Measurements from ENCODE around the gene DPP6.

DPP6 gene

DNA sequence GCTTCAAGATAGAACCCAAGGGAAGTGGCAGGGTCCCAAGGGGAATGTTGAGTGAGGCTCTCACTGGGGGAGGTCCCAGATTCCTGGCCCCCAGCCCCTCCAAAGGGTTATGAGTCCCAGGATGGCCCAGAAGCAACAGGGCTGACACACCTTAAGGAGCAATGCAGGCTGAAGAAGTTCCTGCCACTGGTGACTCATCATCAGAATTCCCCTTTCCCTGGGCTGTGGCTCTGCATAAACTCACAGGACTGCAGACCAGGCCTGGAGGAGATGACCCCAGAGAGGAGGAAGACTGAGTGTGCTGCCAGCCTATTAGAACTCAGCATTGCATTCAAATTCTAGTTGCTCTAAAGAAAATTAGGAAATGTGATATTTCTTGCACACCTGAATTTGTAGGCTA, 126.7 kb downstream of the DPP6 start:
- no peak overlapping the region for H3K27ac ChIP-seq
- H3K36me3 ChIP-seq (ENCODE audit: insufficient read depth, low read length), result no peaks in the 10 kb centered on the region
- no peaks in the 10 kb centered on the region for H3K9me3 ChIP-seq (ENCODE audit: low read depth, low read length)
- DNase-seq (ENCODE audit: low read depth, low spot score), result no peak
- H3K9ac ChIP-seq (ENCODE audit: insufficient read length), result no peak overlapping the region
- TF ChIP-seq EZH2 (IDR thresholded peaks at IDR 0.05), result no peak
- no peak for TF ChIP-seq FOXP2 (optimal IDR thresholded peaks at IDR 0.05; ENCODE audit: control extremely low read depth, extremely low read length, insufficient read depth)
- no peak for TF ChIP-seq POLR2AphosphoS5 (IDR thresholded peaks at IDR 0.05; ENCODE audit: borderline replicate concordance, low read depth, low read length)
- no peak overlapping the region for H3K4me3 ChIP-seq

DNA sequence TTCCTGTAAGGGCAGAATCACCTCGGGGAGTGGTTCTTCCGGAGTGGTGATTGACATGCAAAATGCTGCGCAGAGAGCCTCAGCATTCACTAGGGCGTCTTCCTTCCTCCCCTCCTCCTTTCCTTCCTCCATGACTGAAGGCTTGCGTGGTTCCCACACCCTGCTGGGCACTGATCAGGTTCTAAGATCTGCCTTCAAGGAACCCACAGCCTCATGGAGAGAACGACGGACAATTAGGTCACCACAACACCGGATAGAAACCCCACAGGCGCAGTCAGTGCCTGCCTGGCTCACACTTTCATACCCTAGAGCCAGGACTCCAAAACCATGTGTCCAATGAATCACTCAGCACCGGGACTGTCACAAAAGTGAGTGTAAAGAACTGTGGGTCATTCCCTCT, 131.3 kb downstream of the DPP6 start:
- no peak for DNase-seq (ENCODE audit: low read depth, low spot score)
- no peaks in the 10 kb centered on the region for H3K36me3 ChIP-seq (ENCODE audit: insufficient read depth, low read length)
- no peak overlapping the region for H3K4me3 ChIP-seq

DNA sequence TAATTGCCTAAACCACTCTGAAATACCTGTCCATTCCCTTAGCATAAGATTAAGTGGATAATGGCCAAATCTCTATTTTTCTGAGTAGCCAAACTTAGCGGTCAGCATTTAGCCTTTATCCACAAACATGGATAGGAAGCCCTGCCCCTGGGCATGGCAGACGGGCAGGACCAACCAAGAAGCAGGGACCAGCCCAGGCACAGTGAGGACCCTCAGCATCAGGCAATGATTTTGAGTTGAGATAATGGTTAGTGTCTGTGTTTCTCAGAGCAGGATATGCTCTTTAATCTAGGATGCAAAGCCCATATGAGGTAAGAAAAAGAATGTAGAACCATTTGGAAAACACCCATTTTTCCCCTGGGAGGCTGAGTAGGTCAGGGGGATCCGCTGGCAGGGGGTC, 131.7 kb downstream of the DPP6 start:
- H3K9ac ChIP-seq (ENCODE audit: insufficient read length), result no peak overlapping the region
- H3K9me3 ChIP-seq (ENCODE audit: low read depth, low read length), result no peaks in the 10 kb centered on the region
- H3K36me3 ChIP-seq (ENCODE audit: insufficient read depth, low read length), result no peaks in the 10 kb centered on the region
- no peak for DNase-seq (ENCODE audit: low read depth, low spot score)
- no peak overlapping the region for H3K27ac ChIP-seq
- TF ChIP-seq FOXP2 (optimal IDR thresholded peaks at IDR 0.05; ENCODE audit: control extremely low read depth, extremely low read length, insufficient read depth), result no peak
- TF ChIP-seq POLR2AphosphoS5 (IDR thresholded peaks at IDR 0.05; ENCODE audit: borderline replicate concordance, low read depth, low read length), result no peak
- no peak for TF ChIP-seq EZH2 (IDR thresholded peaks at IDR 0.05)
- no peak overlapping the region for H3K4me3 ChIP-seq

More for the DNA sequence above, 131.3 kb downstream of the DPP6 start:
- Histone ChIP-seq H3K9me3 (ENCODE audit: low read depth, low read length) (no peaks in the 10 kb centered on the region), H3K9ac (ENCODE audit: insufficient read length) (no peak overlapping the region), H3K27ac (no peak overlapping the region)
- TF ChIP-seq EZH2 (IDR thresholded peaks at IDR 0.05), result no peak
- no peak for TF ChIP-seq POLR2AphosphoS5 (IDR thresholded peaks at IDR 0.05; ENCODE audit: borderline replicate concordance, low read depth, low read length)
- TF ChIP-seq FOXP2 (optimal IDR thresholded peaks at IDR 0.05; ENCODE audit: control extremely low read depth, extremely low read length, insufficient read depth), result no peak

- no peaks in the 10 kb centered on the region for H3K9me3 ChIP-seq (ENCODE audit: low read depth, low read length)
- no peak for DNase-seq (ENCODE audit: low read depth, low spot score)
Measured at GRCh38 chr7:154186811-154187210, 134.6 kb downstream of the DPP6 start.

GRCh38 chr7:154188330-154188729, 136.1 kb downstream of the DPP6 start:
- H3K27ac ChIP-seq, result no peak overlapping the region
- TF ChIP-seq POLR2AphosphoS5 (IDR thresholded peaks at IDR 0.05; ENCODE audit: borderline replicate concordance, low read depth, low read length), result no peak
- no peak for TF ChIP-seq EZH2 (IDR thresholded peaks at IDR 0.05)
- TF ChIP-seq FOXP2 (optimal IDR thresholded peaks at IDR 0.05; ENCODE audit: control extremely low read depth, extremely low read length, insufficient read depth), result no peak
- no peak overlapping the region for H3K9ac ChIP-seq (ENCODE audit: insufficient read length)
- no peak for DNase-seq (ENCODE audit: low read depth, low spot score)
- no peak overlapping the region for H3K4me3 ChIP-seq
- H3K36me3 ChIP-seq (ENCODE audit: insufficient read depth, low read length), result no peaks in the 10 kb centered on the region
- H3K9me3 ChIP-seq (ENCODE audit: low read depth, low read length), result no peaks in the 10 kb centered on the region

More at GRCh38 chr7:154186811-154187210, 134.6 kb downstream of the DPP6 start:
- TF ChIP-seq FOXP2 (optimal IDR thresholded peaks at IDR 0.05; ENCODE audit: control extremely low read depth, extremely low read length, insufficient read depth), result no peak
- TF ChIP-seq EZH2 (IDR thresholded peaks at IDR 0.05), result no peak
- no peak for TF ChIP-seq POLR2AphosphoS5 (IDR thresholded peaks at IDR 0.05; ENCODE audit: borderline replicate concordance, low read depth, low read length)
- Histone ChIP-seq H3K4me3 (no peak overlapping the region), H3K36me3 (ENCODE audit: insufficient read depth, low read length) (no peaks in the 10 kb centered on the region), H3K27ac (no peak overlapping the region), H3K9ac (ENCODE audit: insufficient read length) (no peak overlapping the region)

- TF ChIP-seq FOXP2 (optimal IDR thresholded peaks at IDR 0.05; ENCODE audit: control extremely low read depth, extremely low read length, insufficient read depth), result no peak
- TF ChIP-seq EZH2 (IDR thresholded peaks at IDR 0.05), result no peak
- no peak for TF ChIP-seq POLR2AphosphoS5 (IDR thresholded peaks at IDR 0.05; ENCODE audit: borderline replicate concordance, low read depth, low read length)
- no peak for DNase-seq (ENCODE audit: low read depth, low spot score)
- no peaks in the 10 kb centered on the region for H3K9me3 ChIP-seq (ENCODE audit: low read depth, low read length)
Measured at GRCh38 chr7:154195266-154195665, 143.1 kb downstream of the DPP6 start.

DNA sequence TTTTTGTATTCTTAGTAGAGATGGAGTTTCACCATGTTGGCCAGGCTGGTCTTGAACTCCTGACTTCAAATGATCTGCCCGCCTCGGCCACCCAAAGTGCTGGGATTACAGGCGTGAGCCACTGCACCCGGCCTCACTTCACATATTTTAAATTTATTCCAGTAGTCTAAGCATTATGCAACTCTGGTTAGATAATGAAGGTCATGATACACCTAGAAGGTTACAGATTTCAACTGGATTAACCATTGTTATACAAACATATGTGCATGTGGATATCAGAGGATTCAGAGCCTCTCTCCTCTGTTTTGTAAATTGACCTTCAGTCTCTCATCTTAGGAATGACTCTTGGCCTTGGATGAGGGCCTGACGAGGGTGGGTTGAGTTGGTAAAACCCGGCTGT, 146.3 kb downstream of the DPP6 start:
- Histone ChIP-seq H3K36me3 (ENCODE audit: insufficient read depth, low read length) (no peaks in the 10 kb centered on the region), H3K9me3 (ENCODE audit: low read depth, low read length) (no peaks in the 10 kb centered on the region), H3K27ac (no peak overlapping the region), H3K4me3 (no peak overlapping the region), H3K9ac (ENCODE audit: insufficient read length) (no peak overlapping the region)
- TF ChIP-seq EZH2 (IDR thresholded peaks at IDR 0.05), result no peak
- TF ChIP-seq POLR2AphosphoS5 (IDR thresholded peaks at IDR 0.05; ENCODE audit: borderline replicate concordance, low read depth, low read length), result no peak
- no peak for TF ChIP-seq FOXP2 (optimal IDR thresholded peaks at IDR 0.05; ENCODE audit: control extremely low read depth, extremely low read length, insufficient read depth)
- DNase-seq (ENCODE audit: low read depth, low spot score), result no peak

More at GRCh38 chr7:154195266-154195665, 143.1 kb downstream of the DPP6 start:
- H3K4me3 ChIP-seq, result no peak overlapping the region
- no peak overlapping the region for H3K27ac ChIP-seq
- H3K9ac ChIP-seq (ENCODE audit: insufficient read length), result no peak overlapping the region
- H3K36me3 ChIP-seq (ENCODE audit: insufficient read depth, low read length), result no peaks in the 10 kb centered on the region

GRCh38 chr7:154200241-154200640, 148.0 kb downstream of the DPP6 start:
- Histone ChIP-seq H3K27ac (no peak overlapping the region), H3K9ac (ENCODE audit: insufficient read length) (no peak overlapping the region)

DNA sequence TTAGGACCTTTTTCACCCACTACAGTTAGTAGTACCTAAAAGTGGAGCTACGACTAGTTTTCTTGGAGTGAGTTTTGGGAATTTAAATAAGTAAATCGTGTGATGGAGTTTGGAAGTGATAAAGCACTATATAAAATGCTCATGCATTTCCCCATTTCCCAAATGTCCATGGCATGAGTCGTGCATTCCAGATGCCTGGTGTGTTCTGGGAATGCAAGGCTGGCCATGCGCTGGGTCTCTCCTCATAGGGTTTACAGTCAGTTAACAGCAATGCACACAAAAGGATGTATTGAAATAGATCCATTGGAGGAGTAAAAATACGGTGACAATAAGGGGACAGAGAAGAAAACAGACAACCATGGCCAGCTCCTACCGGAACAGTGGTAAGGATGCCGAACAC, 149.8 kb downstream of the DPP6 start:
- H3K4me3 ChIP-seq, result no peak overlapping the region
- no peak for DNase-seq (ENCODE audit: low read depth, low spot score)
- no peak overlapping the region for H3K27ac ChIP-seq
- H3K36me3 ChIP-seq (ENCODE audit: insufficient read depth, low read length), result no peaks in the 10 kb centered on the region
- H3K9me3 ChIP-seq (ENCODE audit: low read depth, low read length), result no peaks in the 10 kb centered on the region
- H3K9ac ChIP-seq (ENCODE audit: insufficient read length), result no peak overlapping the region
- no peak for TF ChIP-seq FOXP2 (optimal IDR thresholded peaks at IDR 0.05; ENCODE audit: control extremely low read depth, extremely low read length, insufficient read depth)
- no peak for TF ChIP-seq EZH2 (IDR thresholded peaks at IDR 0.05)
- no peak for TF ChIP-seq POLR2AphosphoS5 (IDR thresholded peaks at IDR 0.05; ENCODE audit: borderline replicate concordance, low read depth, low read length)

More at GRCh38 chr7:154200241-154200640, 148.0 kb downstream of the DPP6 start:
- no peak for TF ChIP-seq EZH2 (IDR thresholded peaks at IDR 0.05)
- TF ChIP-seq POLR2AphosphoS5 (IDR thresholded peaks at IDR 0.05; ENCODE audit: borderline replicate concordance, low read depth, low read length), result no peak
- TF ChIP-seq FOXP2 (optimal IDR thresholded peaks at IDR 0.05; ENCODE audit: control extremely low read depth, extremely low read length, insufficient read depth), result no peak
- no peak for DNase-seq (ENCODE audit: low read depth, low spot score)
- Histone ChIP-seq H3K4me3 (no peak overlapping the region), H3K9me3 (ENCODE audit: low read depth, low read length) (no peaks in the 10 kb centered on the region), H3K36me3 (ENCODE audit: insufficient read depth, low read length) (no peaks in the 10 kb centered on the region)
